KMS-11 (cell line): Measurements from ENCODE around the gene CLDN19.

ENCODE experiments used
- H2AFZ ChIP-seq: fragments of 200-600 bp; sonication (generic); 2 replicates; pipeline ENCODE4 v1.6.1; 2016; ENCODE audit warnings: antibody characterized with exemption, mixed run types, low read depth
- H3K27ac ChIP-seq: fragments of 200-600 bp; sonication (generic); 2 replicates; pipeline ENCODE4 v1.6.1; 2016; ENCODE audit warnings: mild to moderate bottlenecking, mixed run types
- H3K27me3 ChIP-seq: fragments of 200-600 bp; sonication (generic); 2 replicates; pipeline ENCODE4 v1.6.1; 2017; ENCODE audit warnings: mild to moderate bottlenecking, low read depth, mixed run types, moderate library complexity; ENCODE audit not compliant: insufficient read depth
- H3K36me3 ChIP-seq: fragments of 200-600 bp; sonication (generic); 2 replicates; pipeline ENCODE4 v1.6.1; 2017; ENCODE audit warnings: mild to moderate bottlenecking, mixed run types; ENCODE audit not compliant: insufficient read depth
- H3K4me1 ChIP-seq: fragments of 200-600 bp; sonication (generic); 2 replicates; pipeline ENCODE4 v1.6.1; 2016; ENCODE audit warnings: mild to moderate bottlenecking, low read depth, mixed run types; ENCODE audit not compliant: poor library complexity, severe bottlenecking
- H3K4me2 ChIP-seq: fragments of 200-600 bp; sonication (generic); 2 replicates; pipeline ENCODE4 v1.7.0; 2016; ENCODE audit warnings: mild to moderate bottlenecking, mixed run types
- H3K4me3 ChIP-seq: fragments of 200-600 bp; sonication (generic); IDR thresholded peaks from 2 replicates; pipeline ENCODE4 v1.6.1; 2017; ENCODE audit warnings: low read depth, low read length, mixed read lengths; ENCODE audit not compliant: insufficient read depth
- H3K79me2 ChIP-seq: fragments of 200-600 bp; sonication (generic); 2 replicates; pipeline ENCODE4 v1.6.1; 2016; ENCODE audit warnings: low read depth, mixed run types; ENCODE audit not compliant: insufficient read depth
- H3K9ac ChIP-seq: fragments of 200-600 bp; sonication (generic); 2 replicates; pipeline ENCODE4 v1.6.1; 2016; ENCODE audit warnings: mild to moderate bottlenecking, mixed run types
- H4K20me1 ChIP-seq: fragments of 200-600 bp; sonication (generic); 2 replicates; pipeline ENCODE4 v1.6.1; 2016; ENCODE audit warnings: mild to moderate bottlenecking, mixed run types; ENCODE audit not compliant: insufficient read depth
- TF ChIP-seq, protein P1 (sequence below): fragments of 200-600 bp; sonication (generic); conservative IDR thresholded peaks from 2 replicates; pipeline ENCODE4 v1.6.1; 2017; ENCODE audit warnings: low read depth, mild to moderate bottlenecking, antibody characterized with exemption, low read length, moderate library complexity, mixed read lengths

CLDN19 gene

DNA sequence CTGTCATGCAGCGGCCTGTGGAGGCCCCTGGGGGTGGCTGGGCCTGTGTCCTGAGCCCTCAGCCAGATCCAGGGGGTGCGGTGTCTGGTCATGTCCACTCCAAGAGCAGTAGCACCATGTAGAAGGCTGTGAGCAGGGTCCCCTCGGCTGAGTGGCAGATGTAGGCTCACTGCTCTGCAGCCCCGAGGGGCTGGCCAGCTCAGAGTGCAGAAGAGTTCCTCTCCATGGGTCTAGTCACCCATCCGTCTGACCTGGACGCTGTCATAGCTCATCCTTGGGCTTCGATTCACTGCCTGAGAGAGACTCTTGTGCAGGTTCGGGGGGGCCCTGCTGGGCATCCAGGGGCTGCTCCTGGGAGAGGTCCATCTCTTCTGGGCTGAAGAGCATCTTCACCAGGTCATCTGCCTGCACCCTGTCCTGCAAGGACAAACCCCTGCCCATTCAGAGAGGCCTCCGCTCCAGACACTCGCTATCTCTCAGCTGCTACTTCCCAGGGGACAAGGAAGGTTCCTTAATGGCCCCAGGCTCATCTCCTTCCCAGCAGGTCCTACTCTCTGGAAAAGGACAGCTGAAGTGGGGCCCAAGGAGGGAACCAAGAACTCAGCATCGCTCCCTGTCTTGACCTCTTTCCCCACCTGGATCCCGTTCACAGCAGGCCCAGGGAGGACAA, 6.5 kb upstream of the CLDN19 start:
- Histone ChIP-seq H3K4me3 (no peak overlapping the region), H3K4me2 (no peak overlapping the region), H2AFZ (no peak overlapping the region), H3K9ac (no peak overlapping the region), H3K79me2 (no peaks in the 10 kb centered on the region), H3K27ac (no peak overlapping the region), H4K20me1 (no peaks in the 10 kb centered on the region), H3K36me3 (no peaks in the 10 kb centered on the region), H3K27me3 (no peaks in the 10 kb centered on the region), H3K4me1 (no peaks in the 10 kb centered on the region)
- TF ChIP-seq, protein P1, sequence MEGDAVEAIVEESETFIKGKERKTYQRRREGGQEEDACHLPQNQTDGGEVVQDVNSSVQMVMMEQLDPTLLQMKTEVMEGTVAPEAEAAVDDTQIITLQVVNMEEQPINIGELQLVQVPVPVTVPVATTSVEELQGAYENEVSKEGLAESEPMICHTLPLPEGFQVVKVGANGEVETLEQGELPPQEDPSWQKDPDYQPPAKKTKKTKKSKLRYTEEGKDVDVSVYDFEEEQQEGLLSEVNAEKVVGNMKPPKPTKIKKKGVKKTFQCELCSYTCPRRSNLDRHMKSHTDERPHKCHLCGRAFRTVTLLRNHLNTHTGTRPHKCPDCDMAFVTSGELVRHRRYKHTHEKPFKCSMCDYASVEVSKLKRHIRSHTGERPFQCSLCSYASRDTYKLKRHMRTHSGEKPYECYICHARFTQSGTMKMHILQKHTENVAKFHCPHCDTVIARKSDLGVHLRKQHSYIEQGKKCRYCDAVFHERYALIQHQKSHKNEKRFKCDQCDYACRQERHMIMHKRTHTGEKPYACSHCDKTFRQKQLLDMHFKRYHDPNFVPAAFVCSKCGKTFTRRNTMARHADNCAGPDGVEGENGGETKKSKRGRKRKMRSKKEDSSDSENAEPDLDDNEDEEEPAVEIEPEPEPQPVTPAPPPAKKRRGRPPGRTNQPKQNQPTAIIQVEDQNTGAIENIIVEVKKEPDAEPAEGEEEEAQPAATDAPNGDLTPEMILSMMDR = no peak

DNA sequence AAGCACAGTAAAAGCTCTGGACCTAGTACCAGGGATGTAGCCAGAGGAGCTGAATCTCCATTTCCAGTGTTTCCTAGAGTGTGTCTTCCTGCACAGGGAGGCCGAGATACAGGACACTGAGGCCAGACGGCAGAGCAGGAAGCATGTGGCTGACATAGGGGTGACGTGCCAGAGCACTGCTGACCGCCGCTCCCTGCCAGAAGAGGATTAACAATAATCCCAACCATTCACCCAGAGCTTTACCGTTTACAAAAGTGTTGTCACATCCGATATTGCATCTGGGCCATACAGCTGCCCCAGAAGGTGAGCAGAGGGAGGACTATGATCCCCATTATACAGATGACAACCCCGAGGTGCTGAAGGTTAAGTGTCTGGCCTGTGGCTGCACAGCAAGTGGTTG, 5.8 kb upstream of the CLDN19 start:
- no peaks in the 10 kb centered on the region for H4K20me1 ChIP-seq
- no peak overlapping the region for H2AFZ ChIP-seq
- H3K36me3 ChIP-seq = no peaks in the 10 kb centered on the region
- no peak overlapping the region for H3K4me3 ChIP-seq
- no peaks in the 10 kb centered on the region for H3K27me3 ChIP-seq
- no peak overlapping the region for H3K4me2 ChIP-seq
- H3K27ac ChIP-seq = no peak overlapping the region
- no peaks in the 10 kb centered on the region for H3K79me2 ChIP-seq
- no peaks in the 10 kb centered on the region for H3K4me1 ChIP-seq
- no peak overlapping the region for H3K9ac ChIP-seq
- TF ChIP-seq, protein P1 = no peak

DNA sequence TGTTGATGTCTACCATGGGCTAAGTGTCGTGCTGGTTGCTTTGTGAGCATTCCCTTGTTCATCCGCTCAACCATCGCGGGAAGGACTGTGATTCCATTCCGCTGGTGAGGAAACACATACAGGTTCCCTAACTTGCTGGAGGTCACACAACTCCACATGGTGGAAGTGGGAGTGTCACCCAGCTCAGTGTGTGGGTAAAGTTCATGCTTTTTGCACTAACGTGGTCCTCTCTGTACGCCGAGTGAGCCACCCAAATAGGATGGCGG, 4.0 kb upstream of the CLDN19 start:
- H3K4me3 ChIP-seq = no peak overlapping the region
- H4K20me1 ChIP-seq = no peaks in the 10 kb centered on the region
- H3K4me2 ChIP-seq = no peak overlapping the region
- no peaks in the 10 kb centered on the region for H3K79me2 ChIP-seq
- no peaks in the 10 kb centered on the region for H3K27me3 ChIP-seq
- no peak overlapping the region for H3K27ac ChIP-seq
- H3K36me3 ChIP-seq = no peaks in the 10 kb centered on the region
- no peak overlapping the region for H3K9ac ChIP-seq
- no peak overlapping the region for H2AFZ ChIP-seq
- TF ChIP-seq, protein P1 = no peak
- H3K4me1 ChIP-seq = no peaks in the 10 kb centered on the region

DNA sequence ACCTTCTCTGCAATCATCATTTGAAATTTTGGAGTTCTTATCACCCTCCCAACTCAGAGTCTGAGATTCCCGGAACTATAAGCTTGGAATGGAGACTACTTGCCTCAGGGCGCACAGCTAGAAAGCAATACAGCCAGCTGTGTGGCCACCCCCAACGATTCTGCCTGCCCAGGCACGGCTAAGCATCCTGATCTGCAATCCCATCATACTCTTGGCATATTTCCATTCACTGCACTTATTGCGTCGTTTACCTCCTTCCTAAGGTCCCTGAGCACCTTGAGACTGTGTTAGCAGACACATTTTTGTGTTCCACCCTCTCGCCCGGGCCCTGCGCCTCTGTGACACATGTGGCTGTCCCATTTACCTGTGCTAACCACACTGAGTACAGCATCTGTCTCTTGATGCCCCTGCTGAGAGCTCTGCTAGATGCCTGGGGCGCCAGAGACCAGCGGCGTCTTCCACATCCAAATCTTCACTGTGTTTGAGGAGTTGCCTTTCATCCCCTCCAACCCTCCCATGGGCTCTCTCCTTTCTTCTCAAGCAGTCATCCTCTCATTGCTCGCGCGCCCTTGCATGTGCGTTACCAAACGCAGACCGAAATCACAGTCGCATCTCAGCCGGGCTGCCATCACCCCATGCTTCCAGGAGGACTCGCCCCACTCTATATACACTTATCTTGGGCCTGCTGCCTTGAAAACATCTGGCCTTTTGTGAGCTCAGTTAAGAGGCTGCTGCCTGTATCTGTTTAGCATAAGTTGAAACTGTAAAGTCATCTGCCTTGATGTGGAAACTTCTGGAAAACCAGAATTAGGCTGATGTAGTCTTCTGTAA, 3.5 kb upstream of the CLDN19 start:
- TF ChIP-seq, protein P1 = no peak
- H3K79me2 ChIP-seq = no peaks in the 10 kb centered on the region
- no peak overlapping the region for H2AFZ ChIP-seq
- no peaks in the 10 kb centered on the region for H4K20me1 ChIP-seq
- no peaks in the 10 kb centered on the region for H3K4me1 ChIP-seq
- no peak overlapping the region for H3K4me2 ChIP-seq
- no peak overlapping the region for H3K27ac ChIP-seq
- H3K9ac ChIP-seq = no peak overlapping the region
- H3K27me3 ChIP-seq = no peaks in the 10 kb centered on the region
- no peaks in the 10 kb centered on the region for H3K36me3 ChIP-seq
- H3K4me3 ChIP-seq = no peak overlapping the region
